Glutamatergic neuron (in vitro differentiated cells): ENCODE results near the gene REEP5. TPM values are rescaled to one million over a fixed set of nuclear protein-coding genes. Genes with fewer than 3 reads are reported as not detected.

Source experiments
- DNase-seq: peaks from one replicate; pipeline ENCODE4 v3.0.0; 2022
- H3K27ac Mint-ChIP-seq: one replicate; pipeline ENCODE4 v1.8.0; 2020; ENCODE audit warnings: mild to moderate bottlenecking, mixed read lengths, inconsistent platforms; ENCODE audit not compliant: unreplicated experiment
- H3K27me3 Mint-ChIP-seq: one replicate; pipeline ENCODE4 v1.8.0; 2020; ENCODE audit warnings: mild to moderate bottlenecking, moderate library complexity, mixed read lengths, inconsistent platforms; ENCODE audit not compliant: unreplicated experiment
- H3K36me3 Mint-ChIP-seq: one replicate; pipeline ENCODE4 v1.8.0; 2020; ENCODE audit warnings: mild to moderate bottlenecking, mixed read lengths, inconsistent platforms; ENCODE audit not compliant: unreplicated experiment
- H3K4me1 Mint-ChIP-seq: one replicate; pipeline ENCODE4 v1.8.0; 2020; ENCODE audit warnings: mild to moderate bottlenecking, low read depth, mixed read lengths, inconsistent platforms; ENCODE audit not compliant: unreplicated experiment
- H3K4me3 Mint-ChIP-seq: one replicate; pipeline ENCODE4 v1.8.0; 2020; ENCODE audit warnings: mild to moderate bottlenecking, mixed read lengths, inconsistent platforms; ENCODE audit not compliant: unreplicated experiment
- H3K9me3 Mint-ChIP-seq: one replicate; pipeline ENCODE4 v1.8.0; 2020; ENCODE audit warnings: mild to moderate bottlenecking, moderate library complexity, mixed read lengths, inconsistent platforms; ENCODE audit not compliant: unreplicated experiment
- total RNA-seq: library from RNA; stranded (reverse); fragmentation: NEBNext Ultra II Directional; extraction: Animal tissue kit (Norgen Biotek cat#: 25700); gene quantifications from one replicate; pipeline ENCODE4 v1.2.1, GENCODE V29; 2021; ENCODE audit not compliant: unreplicated experiment
- TF ChIP-seq, protein P1 (sequence below): fragments of 200-600 bp; sonication (generic); IDR thresholded peaks from one replicate; pipeline ENCODE4 v1.5.0; 2021; ENCODE audit not compliant: partially characterized antibody, unreplicated experiment

Gene REEP5
- total RNA-seq, 1 donor from 2014 or later, result 108 TPM

DNA sequence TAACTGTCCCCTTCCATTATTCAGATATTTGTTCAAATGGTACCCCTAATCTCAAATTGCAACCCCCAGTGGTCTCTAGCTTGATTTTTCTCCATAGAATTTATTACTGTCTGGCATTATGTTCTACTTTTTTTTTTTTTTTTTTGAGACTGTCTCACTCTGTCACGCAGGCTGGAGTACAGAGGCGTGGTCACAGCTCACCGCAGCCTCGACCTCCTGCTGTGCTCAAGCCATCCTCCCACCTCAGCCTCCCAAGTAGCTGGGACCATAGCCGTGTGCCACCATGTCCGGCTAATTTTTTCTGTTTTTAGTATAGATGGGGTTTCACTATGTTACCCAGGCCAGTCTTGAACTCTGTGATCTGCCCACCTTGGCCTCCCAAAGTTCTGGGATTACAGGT, 2.0 kb upstream of the REEP5 start:
- no peak overlapping the region for H3K4me3 Mint-ChIP-seq
- peaks cover 14% of the 10 kb centered on the region for H3K4me1 Mint-ChIP-seq
- H3K36me3 Mint-ChIP-seq, result no peaks in the 10 kb centered on the region
- peaks cover 12% of the 10 kb centered on the region for H3K9me3 Mint-ChIP-seq
- peaks cover 6% of the 10 kb centered on the region for H3K27me3 Mint-ChIP-seq
- no peak overlapping the region for H3K27ac Mint-ChIP-seq
- DNase-seq, result no peak
- TF ChIP-seq, protein P1, sequence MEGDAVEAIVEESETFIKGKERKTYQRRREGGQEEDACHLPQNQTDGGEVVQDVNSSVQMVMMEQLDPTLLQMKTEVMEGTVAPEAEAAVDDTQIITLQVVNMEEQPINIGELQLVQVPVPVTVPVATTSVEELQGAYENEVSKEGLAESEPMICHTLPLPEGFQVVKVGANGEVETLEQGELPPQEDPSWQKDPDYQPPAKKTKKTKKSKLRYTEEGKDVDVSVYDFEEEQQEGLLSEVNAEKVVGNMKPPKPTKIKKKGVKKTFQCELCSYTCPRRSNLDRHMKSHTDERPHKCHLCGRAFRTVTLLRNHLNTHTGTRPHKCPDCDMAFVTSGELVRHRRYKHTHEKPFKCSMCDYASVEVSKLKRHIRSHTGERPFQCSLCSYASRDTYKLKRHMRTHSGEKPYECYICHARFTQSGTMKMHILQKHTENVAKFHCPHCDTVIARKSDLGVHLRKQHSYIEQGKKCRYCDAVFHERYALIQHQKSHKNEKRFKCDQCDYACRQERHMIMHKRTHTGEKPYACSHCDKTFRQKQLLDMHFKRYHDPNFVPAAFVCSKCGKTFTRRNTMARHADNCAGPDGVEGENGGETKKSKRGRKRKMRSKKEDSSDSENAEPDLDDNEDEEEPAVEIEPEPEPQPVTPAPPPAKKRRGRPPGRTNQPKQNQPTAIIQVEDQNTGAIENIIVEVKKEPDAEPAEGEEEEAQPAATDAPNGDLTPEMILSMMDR, result no peak

DNA sequence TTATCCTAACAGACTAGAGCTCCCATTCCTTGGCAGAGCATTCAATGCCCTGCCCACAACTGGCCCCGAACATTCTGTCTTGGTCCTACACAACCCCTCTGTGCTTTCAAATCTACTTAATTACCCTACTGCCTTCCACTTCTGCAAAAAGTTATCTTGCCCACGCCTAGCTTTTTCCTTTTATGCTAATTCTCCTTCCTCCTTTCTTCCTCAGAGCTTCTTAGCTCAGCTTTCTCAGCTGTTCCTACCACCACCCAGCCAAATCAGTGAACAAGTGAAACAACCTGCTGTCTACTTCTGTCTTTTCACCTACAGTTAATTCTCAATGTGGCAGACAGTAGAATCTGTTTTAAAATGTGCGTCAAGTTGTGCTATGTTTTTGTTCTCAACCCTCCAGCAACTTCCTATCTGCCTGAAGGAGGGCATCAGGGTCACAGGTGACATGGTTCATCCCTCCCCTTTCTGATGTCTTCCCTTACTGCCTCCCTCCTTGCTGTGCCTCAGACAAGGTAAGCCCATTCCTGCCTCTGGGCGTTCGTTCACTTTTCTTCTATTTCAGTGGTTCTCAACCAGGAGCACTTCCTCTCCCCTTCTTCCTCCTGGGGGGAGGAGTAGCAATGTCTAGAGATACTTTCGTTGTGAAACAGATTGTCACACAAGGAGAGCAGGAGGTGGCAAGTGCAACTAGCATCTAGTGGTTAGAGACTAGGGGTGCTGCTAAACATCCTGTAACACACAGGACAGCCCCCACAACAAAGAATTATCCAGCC, 1.3 kb upstream of the REEP5 start:
- H3K4me3 Mint-ChIP-seq, result peak overlapping the region; percentile 76
- DNase-seq, result no peak
- TF ChIP-seq, protein P1, result no peak
- H3K27ac Mint-ChIP-seq, result no peak overlapping the region
- H3K36me3 Mint-ChIP-seq, result no peaks in the 10 kb centered on the region
- peaks cover 21% of the 10 kb centered on the region for H3K4me1 Mint-ChIP-seq
- peaks cover 6% of the 10 kb centered on the region for H3K27me3 Mint-ChIP-seq
- peaks cover 12% of the 10 kb centered on the region for H3K9me3 Mint-ChIP-seq

DNA sequence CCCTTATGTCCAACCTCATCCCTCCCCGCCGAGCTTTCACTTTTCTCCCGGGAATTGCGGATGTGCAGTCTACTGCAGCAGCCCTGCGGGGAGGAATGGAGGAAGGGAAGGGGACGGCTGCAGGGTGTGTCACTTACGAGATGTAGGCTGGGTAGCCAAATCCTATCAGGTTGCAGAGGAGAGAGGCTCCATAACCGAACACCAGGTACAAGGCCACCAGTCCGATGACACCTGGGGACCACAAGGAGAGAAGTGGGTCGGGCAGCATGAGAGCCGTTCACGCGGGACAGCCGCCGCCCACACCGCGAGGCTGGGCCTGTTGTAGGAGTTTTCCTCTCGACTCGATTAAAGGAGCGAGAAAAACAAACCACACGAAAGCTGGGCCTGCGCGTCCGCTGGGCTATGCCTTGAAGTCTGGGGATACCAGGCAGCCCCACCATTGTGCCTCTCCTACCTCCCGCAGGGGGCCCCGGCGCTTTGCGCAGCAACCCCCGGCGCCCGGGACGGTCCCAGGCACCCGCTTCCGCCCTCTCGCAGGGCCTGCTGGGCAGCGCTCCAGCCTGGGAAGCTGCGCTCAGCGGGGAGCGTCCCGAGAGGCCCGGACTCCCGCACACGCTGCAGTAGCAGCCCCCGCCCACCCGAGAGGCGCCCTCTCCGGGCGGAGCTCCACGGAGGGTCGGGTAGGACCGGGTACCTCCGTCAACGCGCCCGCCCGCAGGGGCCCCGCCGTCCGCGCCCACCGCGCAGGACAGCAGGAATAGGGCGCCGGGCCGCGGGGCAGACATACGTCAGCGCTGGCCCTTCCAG, 798 bp downstream of the REEP5 start:
- Mint-ChIP-seq H3K4me1 (peaks cover 29% of the 10 kb centered on the region), H3K27ac (peak overlapping the region; percentile 96), H3K36me3 (no peaks in the 10 kb centered on the region), H3K27me3 (peaks cover 6% of the 10 kb centered on the region), H3K9me3 (peaks cover 12% of the 10 kb centered on the region), H3K4me3 (peak overlapping the region; percentile 99)
- TF ChIP-seq, protein P1, result no peak
- peak; percentile 76 for DNase-seq

DNA sequence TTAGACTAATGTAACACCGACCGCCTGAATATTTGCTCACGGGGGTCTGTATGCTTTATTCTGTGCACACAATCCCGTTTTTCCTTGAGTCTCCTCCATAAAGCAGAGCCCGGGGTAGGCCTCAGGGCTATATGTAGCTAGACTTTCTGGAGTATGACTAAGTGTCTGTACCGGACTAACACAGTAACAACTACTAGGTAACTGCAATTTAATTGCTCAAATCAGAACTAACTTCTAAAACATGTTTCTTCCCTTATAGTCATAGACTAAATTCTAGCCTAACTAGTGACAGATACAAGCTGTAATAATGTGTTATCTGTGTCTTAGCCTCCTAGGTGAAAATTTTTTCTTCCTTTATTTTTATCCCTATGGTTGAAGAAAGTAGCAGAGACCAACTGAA, 2.1 kb downstream of the REEP5 start:
- Mint-ChIP-seq H3K4me1 (peaks cover 33% of the 10 kb centered on the region), H3K36me3 (no peaks in the 10 kb centered on the region), H3K4me3 (peak overlapping the region; percentile 99), H3K9me3 (peaks cover 12% of the 10 kb centered on the region), H3K27me3 (peaks cover 6% of the 10 kb centered on the region), H3K27ac (peak overlapping the region; percentile 57)
- TF ChIP-seq, protein P1, result no peak
- no peak for DNase-seq

DNA sequence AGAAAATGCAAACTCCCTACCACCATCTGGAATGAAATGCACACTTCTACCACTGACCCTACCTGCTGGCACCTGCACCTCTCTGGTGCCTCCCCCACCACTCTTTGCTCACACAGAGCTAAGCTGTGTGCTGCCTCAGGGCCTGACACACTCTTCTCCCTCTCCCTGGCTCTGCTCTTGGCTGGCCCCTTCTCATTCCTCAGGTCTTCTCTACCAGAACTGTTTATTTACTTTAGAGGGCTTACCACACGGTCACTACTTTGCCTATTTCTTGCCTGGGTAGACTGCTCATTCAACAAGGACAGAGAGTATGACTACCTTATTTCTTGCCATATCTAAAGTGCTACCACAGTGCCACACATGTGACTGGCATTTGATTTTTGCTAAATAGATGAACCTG, 3.3 kb downstream of the REEP5 start:
- TF ChIP-seq, protein P1, result no peak
- peak overlapping the region; percentile 35 for H3K27ac Mint-ChIP-seq
- peak overlapping the region; percentile 63 for H3K4me3 Mint-ChIP-seq
- no peaks in the 10 kb centered on the region for H3K36me3 Mint-ChIP-seq
- no peak for DNase-seq
- peaks cover 10% of the 10 kb centered on the region for H3K9me3 Mint-ChIP-seq
- peaks cover 33% of the 10 kb centered on the region for H3K4me1 Mint-ChIP-seq
- H3K27me3 Mint-ChIP-seq, result peaks cover 6% of the 10 kb centered on the region
